T-helper 1 cell treated with Interleukin-12 subunit alpha and Interleukin-12 subunit beta and Interleukin-4 antibody, amounts not matched to agents 30 ng/mL and 1 ng/mL, for 36 hours (primary cell): ENCODE results near the gene AP1G2. TPM values are rescaled to one million over a fixed set of nuclear protein-coding genes. Genes with fewer than 3 reads are reported as not detected.
"Not testable (repeated sequence)": the region's sequence is repeated elsewhere in the genome, so short reads cannot be mapped to it uniquely, and the experiment has no call there.

Experiments
- intact Hi-C: fragments of 100-400 bp; cut with micrococcal nuclease; formaldehyde crosslinking; loops from one replicate; pipeline ENCODE4 v1.15.1; 2024
- total RNA-seq: library from RNA; stranded (reverse); gene quantifications from 2 replicates; pipeline ENCODE4 v1.2.3, GENCODE V29; 2022

Gene AP1G2, protein sequence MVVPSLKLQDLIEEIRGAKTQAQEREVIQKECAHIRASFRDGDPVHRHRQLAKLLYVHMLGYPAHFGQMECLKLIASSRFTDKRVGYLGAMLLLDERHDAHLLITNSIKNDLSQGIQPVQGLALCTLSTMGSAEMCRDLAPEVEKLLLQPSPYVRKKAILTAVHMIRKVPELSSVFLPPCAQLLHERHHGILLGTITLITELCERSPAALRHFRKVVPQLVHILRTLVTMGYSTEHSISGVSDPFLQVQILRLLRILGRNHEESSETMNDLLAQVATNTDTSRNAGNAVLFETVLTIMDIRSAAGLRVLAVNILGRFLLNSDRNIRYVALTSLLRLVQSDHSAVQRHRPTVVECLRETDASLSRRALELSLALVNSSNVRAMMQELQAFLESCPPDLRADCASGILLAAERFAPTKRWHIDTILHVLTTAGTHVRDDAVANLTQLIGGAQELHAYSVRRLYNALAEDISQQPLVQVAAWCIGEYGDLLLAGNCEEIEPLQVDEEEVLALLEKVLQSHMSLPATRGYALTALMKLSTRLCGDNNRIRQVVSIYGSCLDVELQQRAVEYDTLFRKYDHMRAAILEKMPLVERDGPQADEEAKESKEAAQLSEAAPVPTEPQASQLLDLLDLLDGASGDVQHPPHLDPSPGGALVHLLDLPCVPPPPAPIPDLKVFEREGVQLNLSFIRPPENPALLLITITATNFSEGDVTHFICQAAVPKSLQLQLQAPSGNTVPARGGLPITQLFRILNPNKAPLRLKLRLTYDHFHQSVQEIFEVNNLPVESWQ
- 254 and 259 TPM in 2 replicates for total RNA-seq

DNA sequence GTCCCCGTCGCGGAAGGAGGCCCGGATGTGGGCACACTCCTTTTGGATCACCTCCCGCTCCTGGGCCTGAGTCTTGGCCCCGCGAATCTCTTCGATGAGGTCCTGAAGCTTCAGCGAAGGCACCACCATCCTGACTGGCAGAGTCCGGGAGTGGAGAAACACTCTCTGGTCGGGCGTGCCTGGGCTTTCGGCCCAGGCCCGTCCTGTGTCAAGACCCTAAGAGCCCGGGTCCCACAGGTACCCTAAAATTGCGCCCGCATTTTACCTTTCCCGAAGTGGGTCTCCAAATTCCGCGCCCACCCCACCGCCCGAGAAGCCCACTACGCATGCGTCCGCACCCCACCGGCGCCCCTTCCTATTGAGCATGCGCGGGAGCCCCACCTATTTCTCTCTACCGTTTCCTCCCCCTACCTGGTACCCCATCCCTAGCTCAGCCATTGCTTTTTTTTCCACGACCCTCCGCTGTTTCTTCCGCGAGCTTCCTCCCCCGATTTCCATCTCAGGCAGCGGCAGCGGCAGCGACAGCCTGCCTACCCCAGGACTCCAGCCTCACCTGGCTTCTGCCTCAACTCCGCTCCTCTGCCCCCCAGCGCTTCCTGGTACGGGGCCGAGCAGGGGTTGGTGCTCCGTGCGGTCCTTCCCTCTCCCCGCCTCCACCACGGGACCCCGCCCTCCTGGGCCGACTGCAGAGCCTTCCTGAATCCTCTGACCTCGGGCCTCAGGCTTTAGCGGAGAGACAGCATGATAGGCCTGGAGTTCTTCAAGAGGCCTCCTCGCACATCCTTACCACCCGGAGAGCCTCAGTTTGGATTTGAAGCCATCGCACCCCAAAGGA is at the start of gene AP1G2:
TSS of gene AP1G2 (minus strand) at position 606 of the 835 bp plus-strand sequence. CDS start at position 129, 477 bp downstream.
- intact Hi-C loops: loop anchor here (1.0 kb wide), 3 partner anchors 11 to 98 kb away; partner anchors contain the start of genes NGDN, THTPA and ZFHX2

DNA sequence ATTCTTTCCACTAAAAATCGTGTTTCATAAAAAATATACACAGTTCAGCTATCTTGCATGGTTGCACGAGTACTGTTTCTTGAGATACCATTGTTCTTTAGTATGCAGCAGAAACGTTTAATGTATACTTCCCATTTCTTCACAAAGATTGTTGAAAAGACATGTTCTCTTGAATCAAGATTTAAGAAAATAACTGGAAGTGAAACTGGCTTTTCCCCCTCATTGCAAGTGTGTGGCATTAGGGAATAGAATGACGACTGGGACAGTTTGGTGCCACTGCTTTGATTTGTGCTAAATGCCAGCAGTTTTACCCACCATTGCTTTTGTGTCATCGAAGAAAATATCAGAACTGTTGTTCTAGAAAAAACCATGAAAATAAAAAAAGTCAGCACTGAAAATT is 48.3 kb upstream of the AP1G2 start:
- intact Hi-C loops: no loop called here

DNA sequence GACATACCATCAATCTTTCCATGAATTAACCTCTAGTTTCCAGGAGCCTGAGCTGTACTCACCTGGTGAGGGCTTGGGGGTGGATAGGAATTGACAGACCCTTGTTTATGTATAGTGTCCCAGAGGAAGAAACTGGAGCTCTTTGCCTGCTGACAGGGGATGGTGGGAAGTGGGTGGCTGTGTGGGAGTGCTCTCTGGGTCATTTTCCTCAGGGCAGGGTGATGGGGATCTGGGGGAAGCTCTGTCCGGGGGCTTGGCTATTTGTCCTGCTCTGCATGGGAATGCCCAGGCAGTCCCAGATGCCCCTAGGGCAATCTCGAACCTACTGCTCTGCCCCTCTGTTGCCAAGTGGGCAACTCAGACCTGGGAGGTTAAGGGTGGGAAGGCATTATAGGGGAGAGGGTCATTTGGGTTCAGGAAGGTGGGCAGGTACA is 46.8 kb upstream of the AP1G2 start:
- intact Hi-C loops: no loop called here

DNA sequence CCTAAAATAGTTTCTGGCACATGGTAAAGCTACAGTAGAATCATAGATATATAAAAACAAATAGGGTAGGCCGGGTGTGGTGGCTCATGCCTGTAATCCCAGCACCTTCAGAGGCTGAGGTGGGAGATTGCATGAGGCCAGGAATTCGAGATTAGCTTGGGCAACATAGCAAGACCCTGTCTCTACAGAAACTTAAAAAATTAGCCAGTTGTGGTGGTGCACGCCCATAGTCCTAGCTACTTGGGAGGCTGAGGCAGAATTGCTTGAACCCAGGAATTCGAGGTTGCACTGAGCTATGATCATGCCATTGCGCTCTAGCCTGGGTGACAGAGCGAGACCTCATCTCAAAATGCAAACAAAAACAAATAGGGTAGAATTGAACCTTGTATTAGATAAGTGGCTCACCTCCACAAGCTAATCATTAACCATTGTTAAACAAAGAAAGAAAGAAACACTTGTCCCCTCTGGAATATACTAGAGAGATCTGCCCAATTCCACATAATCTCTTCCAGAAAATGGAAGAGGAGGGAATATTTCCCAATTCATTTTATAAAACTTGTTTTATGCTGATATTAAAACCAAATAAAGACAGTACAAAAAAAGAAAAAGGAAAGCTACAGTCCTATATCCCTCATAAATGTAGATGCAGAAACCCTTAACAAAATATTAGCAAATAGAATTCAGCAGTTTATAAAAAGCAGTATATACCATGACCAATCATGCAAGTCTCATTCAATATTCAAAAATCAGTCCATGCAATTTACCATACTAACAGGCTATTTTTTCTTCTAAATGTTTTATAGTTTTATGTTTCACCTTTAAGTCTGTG is 45.9 kb upstream of the AP1G2 start:
- intact Hi-C loops: no loop called here

DNA sequence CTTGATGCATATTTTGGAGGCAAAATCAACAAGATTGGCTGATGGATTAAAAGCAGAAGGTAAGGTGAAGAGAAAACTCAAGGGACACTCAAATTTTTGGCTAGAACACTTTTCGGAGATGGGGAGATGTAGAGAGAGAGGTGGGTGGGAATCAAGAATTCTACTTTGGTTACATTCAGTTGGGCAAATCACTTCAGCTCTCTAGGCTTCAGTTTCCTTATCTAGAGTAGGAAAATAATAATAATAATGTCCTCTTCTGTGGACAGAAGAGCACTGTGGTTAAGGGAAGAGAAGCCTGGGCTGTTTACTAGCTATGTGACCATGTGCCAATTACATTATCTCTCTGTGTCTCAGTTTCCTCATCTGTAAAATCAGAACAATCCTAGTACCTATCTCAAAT is 45.2 kb upstream of the AP1G2 start:
- intact Hi-C loops: no loop called here

DNA sequence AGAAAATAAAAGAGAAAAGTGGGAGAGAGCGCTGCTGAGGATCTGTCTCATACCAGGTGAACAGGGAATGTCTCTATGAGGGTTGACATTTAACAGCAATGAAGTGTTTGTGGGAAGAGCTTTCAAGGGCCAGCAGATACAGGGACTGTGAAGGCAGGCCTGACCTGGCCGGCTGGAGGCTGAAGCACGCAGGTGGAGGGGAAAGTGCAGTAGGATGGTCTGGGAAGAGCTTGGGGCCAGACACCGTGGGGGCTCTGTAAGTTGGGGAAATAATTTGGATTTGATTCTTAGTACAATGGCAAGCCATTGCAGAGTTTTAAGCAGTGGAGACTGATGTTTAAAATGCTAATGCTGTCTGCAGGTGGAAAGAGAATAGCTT is 44.8 kb upstream of the AP1G2 start:
- intact Hi-C loops: no loop called here

DNA sequence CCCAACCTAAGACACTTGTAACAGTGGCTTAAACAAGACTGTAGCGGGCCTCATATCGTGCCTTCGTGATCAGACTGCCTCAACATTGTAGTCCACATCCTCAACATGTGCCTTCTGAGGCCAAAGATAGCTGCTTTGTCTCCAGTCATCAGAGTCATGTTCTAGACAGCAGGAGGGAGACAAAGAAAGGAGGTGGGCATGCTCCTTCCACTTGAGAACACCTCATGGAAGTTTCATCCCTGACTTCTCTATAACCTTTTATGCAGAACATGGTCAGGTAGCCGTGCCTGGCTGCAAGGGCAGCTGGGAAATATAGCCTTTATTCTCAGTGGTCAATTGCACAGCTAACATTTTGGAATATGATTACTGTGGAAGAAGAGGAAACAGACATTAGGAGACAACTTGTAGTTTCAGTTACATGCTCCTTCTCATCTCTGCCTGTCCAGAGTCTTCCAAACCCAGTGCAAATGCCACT is 43.3 kb upstream of the AP1G2 start:
- intact Hi-C loops: no loop called here

DNA sequence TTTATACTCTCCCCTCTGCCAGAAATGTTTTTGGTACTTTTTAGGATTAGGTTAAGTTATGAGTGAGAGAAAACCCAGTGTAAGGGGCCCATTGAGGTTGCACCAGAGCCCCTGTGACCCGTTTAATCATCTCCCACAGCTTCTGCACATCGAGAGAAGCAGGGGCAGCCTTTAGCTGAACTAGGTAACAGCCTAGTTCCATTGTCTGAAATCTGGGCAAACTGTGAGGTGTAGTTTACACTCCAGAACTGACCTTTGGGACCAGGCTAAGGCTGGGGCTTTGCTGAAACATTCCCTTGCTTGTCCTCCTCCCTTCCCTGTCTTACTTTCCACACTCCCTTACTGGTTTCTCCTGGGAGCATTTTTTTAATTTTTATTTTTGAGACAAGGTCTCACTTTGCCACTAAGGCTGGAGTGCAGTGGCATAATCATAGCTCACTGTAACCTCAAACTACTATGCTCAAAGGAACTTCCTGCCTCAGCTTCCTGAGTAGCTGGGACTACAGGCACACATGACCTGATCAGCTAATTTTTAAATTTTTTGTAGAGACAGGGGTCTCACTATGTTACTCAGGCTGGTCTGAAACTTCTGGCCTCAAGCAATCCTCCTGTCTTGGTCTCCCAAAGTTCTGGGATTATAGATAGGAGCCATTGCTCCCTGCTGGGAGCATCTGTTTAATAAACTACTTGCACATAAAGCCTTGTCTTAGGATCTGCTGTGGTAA is 42.7 kb upstream of the AP1G2 start:
- intact Hi-C loops: no loop called here

DNA sequence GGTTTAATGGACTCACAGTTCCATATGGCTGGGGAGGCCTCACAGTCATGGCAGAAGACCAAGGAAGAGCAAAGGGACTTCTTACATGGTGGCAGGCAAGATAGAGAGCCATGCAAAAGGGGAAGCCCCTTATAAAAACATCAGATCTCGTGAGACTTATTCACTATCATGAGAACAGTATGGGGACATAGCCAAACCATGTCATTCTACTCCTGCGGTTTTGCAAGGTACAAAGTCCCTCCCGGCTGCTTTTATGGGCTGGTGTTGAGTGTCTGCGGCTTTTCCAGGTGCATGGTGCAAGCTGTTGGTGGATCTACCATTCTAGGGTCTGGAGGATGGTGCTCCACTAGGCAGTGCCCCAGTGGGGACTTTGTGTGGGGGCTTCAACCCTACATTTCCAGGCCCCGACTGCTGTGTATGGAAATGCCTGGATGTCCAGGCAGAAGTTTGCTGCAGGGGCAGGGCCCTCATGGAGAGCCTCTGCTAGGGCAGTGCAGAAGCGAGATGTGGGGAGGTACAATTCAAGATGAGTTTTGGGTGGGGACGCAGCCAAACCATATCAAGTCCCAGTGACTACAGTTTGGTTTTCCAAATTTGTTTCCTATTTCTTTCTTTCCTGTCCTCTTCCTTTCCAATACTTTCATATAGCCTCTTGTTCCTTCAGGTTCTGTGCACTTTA is 42.0 kb upstream of the AP1G2 start:
- intact Hi-C loops: not testable (repeated sequence)

DNA sequence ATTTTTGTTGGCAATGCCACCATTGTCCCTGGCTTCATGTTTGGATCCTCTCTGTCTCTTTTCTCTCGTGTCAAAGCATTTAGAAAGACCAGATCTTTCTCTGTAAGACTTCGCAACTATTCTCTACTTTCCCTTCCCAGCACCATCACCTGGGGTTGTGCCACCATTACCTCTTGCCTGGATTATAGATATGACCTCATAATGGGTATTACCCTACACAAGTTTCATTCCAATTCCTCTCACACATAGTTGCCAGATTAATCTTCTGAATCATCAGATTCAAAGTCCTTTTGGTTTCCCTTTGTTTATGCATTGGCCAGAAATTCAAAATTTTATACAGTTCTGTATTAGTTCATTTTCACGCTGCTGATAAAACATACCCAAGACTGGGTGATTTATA is 41.4 kb upstream of the AP1G2 start:
- intact Hi-C loops: no loop called here

DNA sequence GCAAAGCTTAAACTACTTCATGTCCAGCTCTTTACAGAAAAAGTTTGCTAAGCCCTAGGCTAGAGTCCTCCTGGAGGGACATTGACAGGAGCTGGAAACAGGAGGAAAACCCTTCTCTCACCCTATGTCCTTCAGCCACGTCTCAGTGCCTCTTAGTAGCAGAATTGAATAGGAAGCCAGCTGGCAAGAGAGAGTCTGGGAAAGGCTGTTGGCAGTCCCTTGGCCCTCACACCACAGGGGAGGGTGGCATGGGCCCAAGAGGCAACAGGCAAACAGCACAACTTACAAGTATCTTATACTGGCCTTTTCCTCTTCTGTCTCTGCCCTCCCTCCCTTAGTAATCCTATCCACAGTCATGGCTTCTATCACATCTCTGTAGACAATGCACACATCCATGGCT is 40.9 kb upstream of the AP1G2 start:
- intact Hi-C loops: no loop called here

DNA sequence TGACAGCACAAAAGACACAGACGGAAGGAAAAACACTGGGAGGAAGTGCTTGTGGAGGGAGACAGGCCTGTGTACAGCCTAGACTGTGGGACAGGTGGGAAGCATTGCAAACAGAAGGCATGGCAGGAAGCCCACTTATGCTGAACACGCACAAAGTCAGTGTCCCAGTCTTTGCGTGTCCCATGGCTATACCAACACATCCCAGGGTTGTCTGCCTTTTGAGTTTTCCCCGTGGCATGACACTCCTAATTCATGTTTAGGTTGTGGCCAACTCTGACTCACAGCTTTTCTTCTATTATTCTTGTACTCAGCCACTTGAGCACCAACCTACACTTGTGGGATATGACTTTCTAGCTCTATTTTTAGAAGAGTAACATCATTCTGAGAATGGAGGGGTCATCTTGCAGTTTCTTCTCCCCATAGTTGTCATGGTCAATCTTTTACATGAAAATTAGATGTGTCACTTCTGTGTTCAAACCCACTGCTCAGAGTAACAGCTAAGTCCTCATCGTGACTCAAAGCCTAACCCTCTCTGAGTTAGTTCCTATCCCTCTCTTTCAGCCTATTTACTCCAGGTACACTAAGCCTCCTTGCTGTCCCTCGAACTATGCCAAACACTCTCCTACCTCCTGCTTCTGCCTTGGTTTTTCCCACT is 38.5 kb upstream of the AP1G2 start:
- intact Hi-C loops: no loop called here

DNA sequence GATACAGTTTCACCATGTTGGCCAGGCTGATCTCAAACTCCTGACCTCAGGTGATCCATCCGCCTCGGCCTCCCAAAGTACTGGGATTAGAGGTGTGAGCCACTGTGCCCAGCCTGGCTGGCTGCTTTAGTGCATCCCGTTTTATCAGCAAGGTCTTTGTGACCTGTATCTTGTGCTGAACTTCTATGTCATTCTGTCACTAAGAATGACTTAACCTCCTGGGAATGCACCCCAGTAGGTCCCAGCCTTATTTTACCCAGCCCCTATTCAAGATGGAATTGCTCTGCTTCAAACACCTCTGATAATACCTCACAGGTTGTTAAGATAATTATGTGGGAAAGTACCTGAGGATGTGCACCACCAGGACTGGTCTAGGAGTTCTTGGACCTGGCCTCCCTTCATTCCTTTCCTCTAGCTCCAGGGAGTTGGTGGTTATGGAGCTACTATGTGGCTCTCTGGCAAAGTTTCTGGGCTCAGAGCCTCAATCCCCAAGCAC is 37.1 kb upstream of the AP1G2 start:
- intact Hi-C loops: no loop called here

DNA sequence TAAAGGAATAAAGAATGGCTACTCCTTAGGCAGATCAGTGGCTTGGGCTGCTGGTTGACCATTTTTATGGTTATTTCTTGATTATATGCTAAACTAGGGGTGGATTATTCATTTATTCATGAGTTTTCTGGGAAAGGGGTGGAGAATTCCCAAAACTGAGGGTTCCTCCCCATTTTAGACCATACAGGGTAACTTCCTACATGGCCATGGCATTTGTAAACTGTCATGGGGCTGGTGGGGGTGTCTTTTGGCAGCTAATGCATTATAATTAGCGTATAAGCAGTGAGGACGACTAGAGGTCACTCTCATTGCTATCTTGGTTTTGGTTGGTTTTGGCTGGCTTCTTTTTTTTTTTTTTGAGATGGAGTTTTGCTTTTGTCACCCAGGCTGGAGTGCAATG is 36.6 kb upstream of the AP1G2 start:
- intact Hi-C loops: no loop called here

DNA sequence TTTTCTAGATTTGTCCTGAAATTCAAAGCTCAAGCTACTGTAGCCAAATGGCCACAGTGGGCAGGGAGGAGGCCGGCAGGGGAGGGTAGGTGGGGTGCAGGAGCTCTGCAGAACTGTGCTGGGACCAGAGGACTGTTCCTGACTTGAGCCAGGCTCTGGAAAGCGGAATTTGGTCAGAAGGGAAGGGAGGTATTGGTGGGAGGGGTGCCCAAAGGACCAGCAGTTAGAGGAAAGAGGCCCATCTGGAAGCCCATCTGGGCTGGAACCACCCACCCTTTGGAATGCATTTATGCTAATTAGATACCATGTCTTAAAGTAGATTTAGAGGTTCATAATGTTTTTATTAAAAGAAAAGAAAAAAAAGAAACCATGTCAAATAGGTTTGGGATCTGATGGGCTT is 35.5 kb upstream of the AP1G2 start:
- intact Hi-C loops: no loop called here

DNA sequence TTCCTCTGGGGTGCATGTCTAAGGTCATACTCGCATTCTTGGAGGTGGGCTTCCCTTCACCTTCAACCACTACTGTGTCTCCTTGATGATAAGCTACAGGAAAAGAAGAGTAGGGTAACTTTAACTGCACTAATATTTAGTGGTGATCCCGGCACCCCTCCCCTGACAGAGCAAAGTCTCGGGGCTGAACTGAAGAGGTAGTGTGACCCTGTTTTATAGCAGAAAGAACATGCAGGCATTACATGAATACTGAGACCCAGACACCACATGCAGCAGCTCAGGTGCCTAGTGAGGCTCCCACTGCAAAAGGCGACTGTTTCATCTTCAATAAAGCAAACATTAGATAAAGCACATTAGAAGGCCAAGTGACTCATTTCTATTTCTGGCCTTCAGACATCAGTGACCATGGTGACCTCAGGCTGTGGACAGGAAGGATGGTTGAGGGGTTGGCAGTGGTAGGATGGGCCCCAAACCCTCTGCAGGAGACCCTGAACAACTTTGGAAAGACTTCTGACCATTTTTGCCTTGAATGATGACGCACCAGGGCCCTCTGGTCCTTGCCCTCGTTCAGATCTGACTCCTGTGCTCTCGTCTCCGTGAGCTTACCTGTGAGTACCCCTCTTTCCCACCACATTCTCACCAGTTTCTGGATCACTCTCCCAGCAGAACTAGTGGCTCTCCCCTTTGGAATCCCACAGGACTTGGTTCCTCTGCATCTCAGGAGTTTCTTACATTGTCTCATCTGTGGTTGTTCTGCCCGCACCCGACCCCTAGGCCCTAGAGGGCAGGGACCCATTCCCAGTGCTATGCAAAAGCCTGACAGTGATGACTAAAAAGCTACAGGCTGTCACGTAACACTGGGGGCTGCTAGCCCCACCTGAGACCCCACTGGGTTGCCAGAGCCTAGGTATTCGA is 34.8 kb upstream of the AP1G2 start:
- intact Hi-C loops: no loop called here

DNA sequence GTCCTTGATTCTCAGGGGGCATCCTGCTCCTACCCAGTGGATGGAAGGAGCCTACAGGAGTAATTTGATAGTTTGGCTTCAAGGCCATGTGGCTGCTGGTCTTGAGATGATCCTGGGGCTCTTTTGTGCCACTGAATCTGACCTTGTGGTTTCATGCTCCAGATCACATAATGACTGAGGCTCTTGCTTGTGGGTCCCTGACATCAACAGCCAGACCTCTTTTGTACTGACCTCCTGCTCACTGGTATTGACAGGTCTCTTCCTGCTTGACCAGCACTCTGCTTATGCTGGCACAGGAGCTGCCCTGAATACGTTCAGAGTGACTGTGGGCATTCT is 34.2 kb upstream of the AP1G2 start:
- intact Hi-C loops: no loop called here

DNA sequence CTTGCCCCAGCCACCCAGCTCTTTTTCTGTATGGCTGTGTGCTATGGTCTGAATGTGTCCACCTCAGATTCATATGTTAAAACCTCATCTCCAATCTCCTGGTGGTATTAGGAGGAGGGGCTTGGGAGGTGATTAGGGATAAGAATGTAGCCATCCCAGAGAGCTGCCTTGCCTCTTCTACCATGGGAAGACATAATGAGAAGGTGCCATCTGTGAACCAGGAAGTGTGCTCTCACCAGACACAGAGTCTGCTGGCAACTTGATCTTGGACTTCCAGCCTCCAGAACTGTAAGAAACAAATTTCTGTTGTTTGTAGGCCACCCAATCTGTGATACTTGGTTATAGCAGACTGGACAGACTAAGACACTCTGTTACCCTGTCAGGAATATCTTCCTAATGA is 33.8 kb upstream of the AP1G2 start:
- intact Hi-C loops: no loop called here
